H9 (cell line): Measurements from ENCODE around the gene BCAR1. TPM values are rescaled to one million over a fixed set of nuclear protein-coding genes. Genes with fewer than 3 reads are reported as not detected.

Source experiments
- DNase-seq: peaks from one replicate; pipeline ENCODE4 v3.0.0-alpha.2; 2017
- H2AFZ ChIP-seq: one replicate; pipeline ENCODE4 v1.6.1; 2013; ENCODE audit warnings: mild to moderate bottlenecking, low read length, control low read depth, moderate library complexity
- H2AK5ac ChIP-seq: 2 replicates; pipeline ENCODE4 v1.6.1; 2013; ENCODE audit warnings: low read length, control low read depth, mixed read lengths; ENCODE audit not compliant: insufficient read length
- H2BK120ac ChIP-seq: one replicate; pipeline ENCODE4 v1.6.1; 2013; ENCODE audit warnings: low read depth, mild to moderate bottlenecking, low read length, control low read depth, inconsistent platforms; ENCODE audit not compliant: poor library complexity, severe bottlenecking
- H2BK12ac ChIP-seq: 2 replicates; pipeline ENCODE4 v1.6.1; 2013; ENCODE audit warnings: low read length, control low read depth, mixed read lengths, low read depth; ENCODE audit not compliant: insufficient read length
- H2BK15ac ChIP-seq: 2 replicates; pipeline ENCODE4 v1.6.1; 2013; ENCODE audit warnings: low read depth, low read length, control low read depth
- H2BK20ac ChIP-seq: one replicate; pipeline ENCODE4 v1.6.1; 2013; ENCODE audit warnings: low read depth, mild to moderate bottlenecking, low read length, control low read depth, inconsistent platforms; ENCODE audit not compliant: poor library complexity, severe bottlenecking
- H2BK5ac ChIP-seq: 2 replicates; pipeline ENCODE4 v1.6.1; 2013; ENCODE audit warnings: low read length, control low read depth, mixed read lengths; ENCODE audit not compliant: insufficient read length
- H3K14ac ChIP-seq: 2 replicates; pipeline ENCODE4 v1.6.1; 2013; ENCODE audit warnings: low read length, control low read depth; ENCODE audit not compliant: insufficient read depth
- H3K18ac ChIP-seq: 2 replicates; pipeline ENCODE4 v1.6.1; 2013; ENCODE audit warnings: low read depth, mild to moderate bottlenecking, mixed read lengths, low read length, control low read depth; ENCODE audit not compliant: insufficient read length
- H3K23ac ChIP-seq: 2 replicates; pipeline ENCODE4 v1.6.1; 2013; ENCODE audit warnings: low read length, control low read depth, mixed read lengths, low read depth; ENCODE audit not compliant: insufficient read length
- H3K23me2 ChIP-seq: 2 replicates; pipeline ENCODE4 v1.6.1; 2013; ENCODE audit warnings: low read depth, mild to moderate bottlenecking, mixed read lengths, low read length, control low read depth; ENCODE audit not compliant: insufficient read length, poor library complexity, severe bottlenecking
- H3K27ac ChIP-seq: 2 replicates; pipeline ENCODE4 v1.5.1; 2013; ENCODE audit warnings: low read length, control low read depth, mixed read lengths, low read depth; ENCODE audit not compliant: insufficient read length
- H3K27me3 ChIP-seq: 2 replicates; pipeline ENCODE4 v1.6.1; 2013; ENCODE audit warnings: low read length, control low read depth, inconsistent platforms; ENCODE audit not compliant: insufficient read depth
- H3K4ac ChIP-seq: 2 replicates; pipeline ENCODE4 v1.6.1; 2013; ENCODE audit warnings: low read depth, mild to moderate bottlenecking, control low read depth, inconsistent platforms, low read length, moderate library complexity
- H3K4me1 ChIP-seq: 2 replicates; pipeline ENCODE4 v1.6.1; 2013; ENCODE audit warnings: low read length, control low read depth, inconsistent platforms; ENCODE audit not compliant: insufficient read depth
- H3K4me2 ChIP-seq: 2 replicates; pipeline ENCODE4 v1.6.1; 2013; ENCODE audit warnings: low read length, control low read depth, mixed read lengths; ENCODE audit not compliant: insufficient read length, insufficient read depth
- H3K56ac ChIP-seq: 2 replicates; pipeline ENCODE4 v1.6.1; 2013; ENCODE audit warnings: low read depth, mild to moderate bottlenecking, mixed read lengths, low read length, control low read depth; ENCODE audit not compliant: insufficient read length
- H3K79me1 ChIP-seq: 2 replicates; pipeline ENCODE4 v1.6.1; 2013; ENCODE audit warnings: low read depth, mild to moderate bottlenecking, moderate library complexity, low read length, control low read depth, inconsistent platforms; ENCODE audit not compliant: insufficient read depth, poor library complexity, severe bottlenecking
- H3K79me2 ChIP-seq: 2 replicates; pipeline ENCODE4 v1.6.1; 2013; ENCODE audit warnings: low read length, control low read depth, inconsistent platforms; ENCODE audit not compliant: insufficient read depth
- H3K9ac ChIP-seq: 2 replicates; pipeline ENCODE4 v1.6.1; 2013; ENCODE audit warnings: low read length, control low read depth, mixed read lengths; ENCODE audit not compliant: insufficient read length; ENCODE audit errors: extremely low read depth
- H3K9me3 ChIP-seq: one replicate; pipeline ENCODE4 v1.6.1; 2013; ENCODE audit warnings: low read depth, low read length, inconsistent platforms; ENCODE audit not compliant: control insufficient read depth
- H3T11ph ChIP-seq: one replicate; pipeline ENCODE4 v1.6.1; 2013; ENCODE audit warnings: mild to moderate bottlenecking, low read length, control low read depth, inconsistent platforms
- H4K20me1 ChIP-seq: one replicate; pipeline ENCODE4 v1.6.1; 2013; ENCODE audit not compliant: control insufficient read depth, insufficient read length, insufficient read depth
- H4K5ac ChIP-seq: 2 replicates; pipeline ENCODE4 v1.6.1; 2013; ENCODE audit warnings: low read depth, mild to moderate bottlenecking, mixed read lengths, low read length, control low read depth; ENCODE audit not compliant: insufficient read length
- H4K8ac ChIP-seq: replicated peaks from 2 replicates; pipeline ENCODE4 v1.6.1; 2013; ENCODE audit warnings: low read length, control low read depth, mixed read lengths, low read depth; ENCODE audit not compliant: insufficient read length
- H4K91ac ChIP-seq: 2 replicates; pipeline ENCODE4 v1.6.1; 2013; ENCODE audit warnings: low read depth, mild to moderate bottlenecking, moderate library complexity, mixed read lengths, low read length, control low read depth; ENCODE audit not compliant: insufficient read length
- H3K27ac Mint-ChIP-seq, 3 experiments: 2 replicates in 2 of 3; 3 replicates in 1 of 3; pipeline ENCODE4 v1.8.0; 2020 to 2021; ENCODE audit warnings: mixed read lengths in 3 of 3, mild to moderate bottlenecking in 1 of 3, moderate library complexity in 1 of 3
- H3K27me3 Mint-ChIP-seq: 2 replicates; pipeline ENCODE4 v1.8.0; 2021; ENCODE audit warnings: low read depth, mild to moderate bottlenecking, moderate library complexity, mixed read lengths
- H3K36me3 Mint-ChIP-seq, 3 experiments: 2 replicates in 2 of 3; 3 replicates in 1 of 3; pipeline ENCODE4 v1.8.0; 2020 to 2021; ENCODE audit warnings: low read depth in 3 of 3, mixed read lengths in 3 of 3; ENCODE audit not compliant: insufficient read depth in 1 of 3
- H3K4me1 Mint-ChIP-seq, 2 experiments: 2 replicates each; pipeline ENCODE4 v1.8.0; 2020; ENCODE audit warnings: mixed read lengths in 2 of 2
- H3K4me3 Mint-ChIP-seq, 2 experiments: 2 replicates in 1 of 2; 3 replicates in 1 of 2; pipeline ENCODE4 v1.8.0; 2020 to 2021; ENCODE audit warnings: mild to moderate bottlenecking in 2 of 2, mixed read lengths in 2 of 2, moderate library complexity in 1 of 2
- H3K9me3 Mint-ChIP-seq, 2 experiments: 2 replicates in 1 of 2; 3 replicates in 1 of 2; pipeline ENCODE4 v1.8.0; 2020; ENCODE audit warnings: mild to moderate bottlenecking in 2 of 2, mixed read lengths in 2 of 2, moderate library complexity in 1 of 2
- CTCF ChIP-seq: fragments of 200-600 bp; sonication (generic); conservative IDR thresholded peaks from 3 replicates; pipeline ENCODE4 v1.8.0; 2021; ENCODE audit warnings: antibody characterized with exemption, mild to moderate bottlenecking
- WGBS: extraction: QIAGEN DNeasy Blood & Tissue Kit; methylation state at CpG from one replicate; pipeline ENCODE4 v1.1.7; 2013; ENCODE audit warnings: missing lambda C conversion rate, low lambda C conversion rate, mixed read lengths; ENCODE audit not compliant: insufficient read length; ENCODE audit errors: extremely low coverage; 5-methylcytosine and 5-hydroxymethylcytosine counted together
- total RNA-seq: library from RNA; stranded (reverse); gene quantifications from 2 replicates; pipeline ENCODE4 v1.2.1, GENCODE V29; 2021

Gene BCAR1
- total RNA-seq, 1 experiment from 2014 or later: 97.1 TPM

GRCh38 chr16:75219838-75220237 is 31.6 kb downstream of the BCAR1 start:
- Histone ChIP-seq H3K56ac (no peak overlapping the region), H3K4me1 (no peaks in the 10 kb centered on the region), H3K14ac (no peak overlapping the region), H2BK5ac (no peak overlapping the region), H2BK15ac (no peak overlapping the region), H3K4me2 (no peak overlapping the region), H4K91ac (no peak overlapping the region), H3K18ac (no peak overlapping the region), H3K79me1 (no peaks in the 10 kb centered on the region), H4K20me1 (no peaks in the 10 kb centered on the region), H3K9ac (no peak overlapping the region), H2BK120ac (no peak overlapping the region), H3K4ac (no peak overlapping the region), H3T11ph (no peak overlapping the region), H3K27ac (no peak overlapping the region), H2AFZ (no peak overlapping the region), H2BK20ac (no peak overlapping the region), H3K27me3 (no peaks in the 10 kb centered on the region), H2AK5ac (no peak overlapping the region), H2BK12ac (no peak overlapping the region), H4K8ac (no peak overlapping the region), H3K23me2 (no peaks in the 10 kb centered on the region), H3K9me3 (no peaks in the 10 kb centered on the region), H3K23ac (no peak overlapping the region), H4K5ac (no peak overlapping the region), H3K79me2 (no peaks in the 10 kb centered on the region)
- H3K27me3 Mint-ChIP-seq: 0 out of 2 replicates have a peak, but pooled peaks cover 2% of the 10 kb centered on the region
- no peak overlapping the region for H3K4me3 Mint-ChIP-seq
- H3K4me1 Mint-ChIP-seq: 0 out of 4 replicates have a peak, but pooled peaks cover 0 to 5% of the 10 kb centered on the region in 2 experiments
- no peak for TF ChIP-seq CTCF
- H3K36me3 Mint-ChIP-seq: no peaks in the 10 kb centered on the region
- no peaks in the 10 kb centered on the region for H3K9me3 Mint-ChIP-seq
- H3K27ac Mint-ChIP-seq: no peak overlapping the region
- no CpG with 5 or more reads among the region's 5 CpGs for WGBS
- no peak for DNase-seq
